Measurements from ENCODE around the gene TPO.
"Not testable (repeated sequence)": the region's sequence is repeated elsewhere in the genome, so short reads cannot be mapped to it uniquely, and the experiment has no call there.

TPO gene

DNA sequence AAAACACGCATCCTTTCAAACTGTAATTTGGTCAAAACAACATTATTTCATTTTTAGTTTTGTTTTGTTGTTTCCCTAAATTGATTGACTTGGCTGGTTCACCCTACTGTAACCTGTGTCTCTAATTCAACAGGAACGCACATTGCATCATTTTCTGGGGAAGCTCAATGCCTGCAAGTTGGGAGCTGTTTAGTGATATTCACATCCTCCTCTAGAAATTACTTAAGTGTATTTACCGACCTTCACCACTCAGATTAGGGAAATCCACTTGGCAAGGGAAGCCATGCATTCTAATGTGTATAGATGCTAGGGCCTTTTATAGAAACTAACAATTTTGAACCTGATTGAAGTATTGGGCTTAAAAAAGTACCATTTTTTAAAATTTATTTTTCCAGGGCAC is 7.3 kb upstream of the TPO start:
- DNase-seq = no peak

DNA sequence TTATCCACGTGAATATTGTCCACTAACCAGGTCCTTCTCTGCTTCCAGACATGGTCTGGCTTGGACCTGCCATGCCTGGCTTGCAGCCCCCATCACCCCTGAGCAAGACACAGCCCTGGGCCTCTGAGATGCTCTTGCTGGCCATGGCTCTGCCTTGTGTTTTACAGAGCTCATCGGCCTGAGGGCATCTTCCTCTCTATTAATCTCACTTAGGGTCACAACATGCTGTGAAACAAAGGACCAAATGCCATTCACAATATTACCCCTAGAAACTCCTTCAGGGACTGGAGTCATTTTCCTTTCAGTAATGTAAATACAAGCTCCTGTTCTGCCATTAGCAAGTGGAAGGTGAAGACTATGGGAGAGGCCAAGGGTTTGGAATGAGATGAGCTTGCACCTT is 6.8 kb upstream of the TPO start:
- no peak for DNase-seq

DNA sequence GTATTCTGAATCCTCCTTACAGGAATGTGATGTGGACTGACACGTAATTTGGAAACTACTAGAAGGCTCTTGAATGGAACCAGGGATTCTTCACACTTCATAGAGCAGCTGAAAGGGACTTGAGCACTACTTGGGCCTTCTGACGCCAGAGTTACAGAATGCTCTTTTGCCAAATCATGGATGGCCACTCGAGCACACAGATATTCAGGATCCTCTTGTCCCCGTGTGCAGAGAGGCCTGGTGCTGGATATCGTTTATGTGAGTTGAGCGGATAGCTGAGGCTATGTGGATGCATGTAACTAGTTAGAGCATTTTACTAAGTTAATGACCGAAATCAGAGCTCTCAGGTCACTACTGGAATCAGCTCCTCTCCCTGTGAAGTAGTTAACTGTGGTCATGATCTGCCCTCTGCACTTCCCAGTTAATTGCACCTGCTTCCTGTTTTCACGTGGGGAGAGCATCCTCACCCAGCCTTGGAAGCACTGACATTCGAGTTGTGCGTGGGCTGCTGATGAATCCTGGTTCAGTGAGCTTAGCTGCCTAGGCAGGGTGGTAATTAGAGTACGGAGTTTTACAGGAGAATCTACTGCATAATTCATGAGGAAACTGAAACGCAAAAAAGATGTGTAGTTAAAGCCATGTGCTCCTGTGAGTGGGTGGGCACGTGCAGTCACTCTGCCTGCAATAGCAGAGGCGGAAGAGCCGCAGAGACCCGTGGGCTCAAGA is 5.2 kb upstream of the TPO start:
- no peak for DNase-seq

DNA sequence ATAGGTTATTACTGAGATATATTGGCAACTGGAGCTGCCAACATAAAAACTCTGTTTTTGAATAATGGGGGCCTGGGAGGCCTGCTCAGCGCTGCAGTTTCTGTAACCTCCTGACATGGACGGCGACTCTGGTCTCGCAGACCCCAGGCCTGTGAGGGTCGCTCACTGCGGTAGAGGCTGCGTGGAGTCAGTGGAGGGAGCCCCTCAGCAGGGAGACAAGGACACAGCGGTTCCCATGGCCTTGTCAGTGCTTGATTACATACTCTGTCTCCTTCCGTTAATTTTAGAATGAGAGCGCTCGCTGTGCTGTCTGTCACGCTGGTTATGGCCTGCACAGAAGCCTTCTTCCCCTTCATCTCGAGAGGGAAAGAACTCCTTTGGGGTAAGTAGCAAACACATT is 858 bp downstream of the TPO start:
- DNase-seq = no peak

DNA sequence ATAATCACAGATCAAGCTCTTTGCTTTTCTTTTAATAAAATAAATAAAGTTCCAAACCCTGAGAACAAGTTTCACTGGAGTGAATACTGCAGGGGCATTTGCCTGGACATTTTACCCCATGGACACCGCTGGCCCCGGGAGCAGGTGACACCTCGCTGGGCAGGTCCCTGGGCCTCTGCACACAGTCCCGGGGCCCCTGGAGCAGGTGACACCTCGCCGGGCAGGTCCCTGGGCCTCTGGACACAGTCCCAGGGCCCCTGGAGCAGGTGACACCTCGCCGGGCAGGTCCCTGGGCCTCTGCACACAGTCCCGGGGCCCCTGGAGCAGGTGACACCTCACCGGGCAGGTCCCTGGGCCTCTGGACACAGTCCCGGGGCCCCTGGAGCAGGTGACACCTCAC is 1.6 kb downstream of the TPO start:
- not testable (repeated sequence) for DNase-seq

DNA sequence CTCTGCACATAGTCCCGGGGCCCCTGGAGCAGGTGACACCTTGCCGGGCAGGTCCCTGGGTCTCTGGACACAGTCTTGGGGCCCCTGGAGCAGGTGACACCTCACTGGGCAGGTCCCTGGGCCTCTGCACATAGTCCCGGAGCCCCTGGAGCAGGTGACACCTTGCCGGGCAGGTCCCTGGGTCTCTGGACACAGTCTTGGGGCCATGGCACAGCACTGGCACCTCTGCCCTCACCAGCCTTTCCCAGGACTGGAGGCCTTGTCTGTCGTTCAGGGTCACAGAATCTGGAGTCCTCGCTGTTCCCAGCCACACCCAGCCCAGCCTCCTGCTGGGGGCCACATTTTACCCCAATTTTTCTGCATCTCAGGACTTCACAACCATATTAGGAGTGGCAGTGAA is 2.2 kb downstream of the TPO start:
- DNase-seq = no peak

DNA sequence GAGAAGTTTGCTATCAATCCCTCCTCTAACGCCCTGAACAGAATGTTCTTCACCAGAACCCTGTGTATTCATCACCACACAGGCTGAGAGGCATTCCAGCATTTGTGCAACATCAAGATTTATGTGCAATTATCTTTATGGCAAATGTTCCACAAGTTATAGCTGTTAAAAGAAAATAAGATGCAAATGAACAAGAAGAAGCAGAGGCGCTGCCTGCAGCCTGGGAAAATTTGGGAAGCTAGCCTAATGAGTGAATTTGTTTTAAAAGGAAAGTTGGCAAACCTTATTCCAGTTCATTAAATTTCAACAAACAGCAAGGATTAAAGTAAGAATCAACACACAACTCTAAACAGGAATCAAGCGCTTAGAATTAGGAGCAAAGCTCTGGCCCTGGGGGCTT is 5.3 kb downstream of the TPO start:
- DNase-seq = no peak

DNA sequence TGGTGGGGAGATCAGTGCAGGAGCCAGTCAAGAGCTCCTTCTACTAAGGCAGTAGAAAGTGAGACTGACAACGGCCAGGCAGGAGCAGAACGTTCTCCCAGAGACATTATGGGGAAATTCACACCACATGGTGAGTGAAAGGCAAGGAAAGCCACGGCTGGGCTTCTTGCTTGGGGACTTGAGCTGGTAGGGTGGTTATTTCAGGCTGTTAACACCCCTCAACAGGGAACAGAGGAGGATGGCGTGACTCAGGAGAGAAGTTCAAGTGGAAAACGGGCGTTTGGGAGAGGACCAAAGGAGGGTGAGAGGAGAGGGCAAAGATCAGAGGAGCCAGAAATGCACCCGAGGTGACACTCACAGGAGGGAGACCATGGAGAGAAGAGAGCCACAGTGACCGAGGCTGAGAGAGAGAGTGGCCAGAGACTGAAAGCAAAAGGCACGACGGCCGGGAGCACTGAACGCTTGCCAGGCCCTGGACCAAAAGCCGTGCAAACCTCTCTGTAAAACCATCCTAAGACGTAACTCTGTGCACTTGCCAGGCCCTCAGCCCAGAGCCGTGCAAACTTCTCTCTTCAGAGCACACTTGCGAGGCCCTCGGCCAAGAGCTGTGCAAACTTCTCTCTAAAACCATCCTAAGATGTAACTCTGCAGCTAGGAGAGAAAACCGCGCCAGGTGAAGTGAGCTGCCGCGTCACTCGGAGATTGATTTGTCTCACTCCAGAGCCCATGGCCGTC is 7.7 kb downstream of the TPO start:
- DNase-seq = no peak

DNA sequence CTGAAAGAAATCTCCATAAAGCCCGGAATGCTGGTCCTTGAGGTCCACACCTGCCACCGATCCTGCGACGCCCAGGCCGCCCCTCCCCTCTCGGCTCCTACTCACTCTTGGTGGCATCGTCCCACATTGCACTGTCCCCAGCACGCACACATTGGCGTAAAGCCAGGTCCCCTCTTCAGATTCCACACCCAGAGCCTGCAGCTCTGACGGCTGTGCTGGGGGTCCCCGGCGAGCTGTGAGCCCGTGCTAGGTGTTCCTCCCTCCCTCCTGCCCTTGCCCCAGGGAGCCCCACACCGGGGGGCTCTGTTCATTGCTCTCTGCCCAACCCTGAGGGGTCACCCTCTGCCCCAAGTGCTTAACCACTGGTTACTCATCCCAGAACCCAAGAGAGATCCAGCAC is 8.5 kb downstream of the TPO start:
- DNase-seq = no peak

DNA sequence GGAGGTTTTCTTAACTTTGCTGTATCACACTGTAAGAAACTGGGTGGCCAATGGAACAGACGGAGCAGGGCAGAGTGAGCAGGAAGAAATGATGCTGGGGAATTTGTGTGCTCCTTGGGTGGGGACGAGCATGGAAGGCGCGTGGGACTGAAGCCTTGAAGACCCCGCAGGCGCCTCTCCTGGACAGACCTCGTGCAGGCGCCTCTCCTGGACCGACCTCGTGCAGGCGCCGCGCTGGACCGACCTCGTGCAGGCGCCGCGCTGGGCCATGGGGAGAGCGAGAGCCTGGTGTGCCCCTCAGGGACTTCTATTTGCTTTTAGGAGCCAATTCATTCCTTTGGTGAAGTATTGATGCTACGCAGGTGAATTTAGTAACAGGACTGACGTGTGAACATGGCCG is 8.9 kb downstream of the TPO start:
- DNase-seq = no peak

DNA sequence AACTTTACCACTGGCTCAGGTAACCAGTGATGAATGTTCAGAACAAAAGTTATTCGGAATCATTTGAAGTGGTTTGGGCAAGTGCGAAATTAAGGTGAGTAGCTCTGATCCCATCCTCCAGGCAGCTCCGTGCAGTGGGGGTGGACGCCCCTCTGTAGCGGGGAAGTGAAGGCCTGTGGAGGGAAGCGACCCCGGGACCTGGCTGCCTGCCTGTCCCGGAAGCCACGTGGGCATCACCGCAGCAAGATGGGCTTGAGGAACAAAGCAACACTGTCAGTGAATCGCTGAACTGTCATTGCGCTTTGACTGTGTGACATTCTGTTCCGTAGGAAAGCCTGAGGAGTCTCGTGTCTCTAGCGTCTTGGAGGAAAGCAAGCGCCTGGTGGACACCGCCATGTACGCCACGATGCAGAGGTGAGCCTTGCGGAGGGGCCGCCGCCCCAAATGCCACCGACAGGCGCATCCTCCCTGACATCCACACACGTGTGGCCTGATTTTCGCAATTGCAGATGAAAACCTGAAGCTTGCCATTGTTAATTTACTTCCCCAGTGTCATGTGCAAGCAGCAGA is 9.5 kb downstream of the TPO start:
- DNase-seq = no peak

DNA sequence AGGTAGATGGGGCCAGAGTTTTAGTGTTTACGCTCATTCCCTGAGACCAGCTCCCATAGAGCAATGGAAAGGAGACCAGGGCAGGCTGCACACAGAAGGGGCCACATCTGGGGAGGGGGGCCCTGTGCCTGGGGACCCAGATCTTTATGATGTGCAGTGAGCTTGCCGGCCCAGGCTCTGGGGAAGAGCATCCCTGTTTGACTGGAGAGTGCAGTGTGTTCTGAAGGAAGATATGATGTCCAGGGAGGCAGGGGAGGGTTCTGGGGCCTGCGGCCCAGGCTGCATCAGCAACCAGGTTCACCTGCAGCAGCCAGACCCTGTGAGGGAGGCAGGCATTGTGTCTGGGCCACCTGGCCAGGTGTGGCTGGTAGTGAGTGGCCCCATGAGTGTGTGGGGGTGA is 13.8 kb downstream of the TPO start:
- DNase-seq = no peak

DNA sequence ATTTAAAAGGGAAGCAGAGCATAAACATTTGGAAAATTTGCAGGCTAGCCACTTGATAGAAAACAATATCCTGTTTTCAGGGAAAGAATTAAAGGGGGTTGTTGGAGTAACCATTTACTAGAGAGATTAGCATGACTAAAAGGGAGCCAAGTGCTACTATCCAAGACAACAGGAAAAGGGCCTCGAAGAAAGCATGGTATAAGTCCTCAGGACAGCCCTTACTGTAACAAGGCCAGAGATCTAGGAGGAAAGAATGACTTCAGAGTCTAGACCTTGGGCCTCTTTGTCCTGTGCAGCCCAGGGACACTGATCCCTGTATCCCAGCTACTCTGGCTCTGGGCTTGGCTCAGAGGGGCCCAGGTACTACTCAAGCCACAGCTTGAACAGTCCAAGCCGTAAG is 16.6 kb downstream of the TPO start:
- no peak for DNase-seq

DNA sequence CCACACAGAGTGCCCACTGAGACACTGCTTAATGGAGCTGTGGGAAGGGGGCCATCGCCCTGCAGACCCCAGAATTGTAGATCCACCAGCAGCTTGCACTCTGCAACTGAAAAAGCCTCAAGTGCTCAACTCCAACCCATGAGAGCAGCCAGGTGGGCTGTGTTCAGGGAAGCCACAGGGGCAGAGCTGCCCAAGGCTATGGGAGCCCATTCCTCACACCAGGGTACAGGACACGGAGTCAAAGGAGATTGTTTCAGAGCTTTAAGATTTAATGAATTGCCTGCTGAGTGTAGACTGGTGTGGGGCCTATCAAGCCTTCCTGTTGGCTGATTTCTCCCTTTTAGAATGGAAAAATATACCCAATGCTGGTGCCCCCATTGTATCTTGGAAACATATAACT is 17.2 kb downstream of the TPO start:
- DNase-seq = no peak

DNA sequence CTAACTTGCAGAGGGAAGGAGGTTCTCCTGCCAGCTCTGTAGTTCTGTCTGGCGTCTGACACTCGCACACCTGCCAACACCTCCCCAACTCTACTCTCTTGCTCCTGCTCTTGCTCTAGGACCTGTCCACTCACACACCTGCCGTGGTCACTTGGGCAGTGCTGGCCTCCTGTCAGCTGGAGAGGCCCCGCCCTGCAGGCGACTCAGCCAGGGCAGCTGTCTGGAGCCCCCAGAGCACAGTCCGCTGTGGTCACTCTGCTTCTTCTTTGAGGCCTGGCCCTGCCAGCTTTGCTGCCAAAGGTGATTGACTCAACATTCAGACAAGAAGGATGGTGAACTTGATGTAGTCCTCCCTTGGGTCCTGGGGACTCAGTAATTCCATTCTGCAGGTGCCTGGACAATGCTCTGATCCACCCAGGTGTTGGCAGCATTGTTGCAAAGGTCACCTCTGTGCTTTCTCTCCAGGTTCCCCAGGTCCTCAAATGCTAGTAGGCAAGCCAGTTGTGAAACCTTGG is 18.7 kb downstream of the TPO start:
- DNase-seq = no peak

DNA sequence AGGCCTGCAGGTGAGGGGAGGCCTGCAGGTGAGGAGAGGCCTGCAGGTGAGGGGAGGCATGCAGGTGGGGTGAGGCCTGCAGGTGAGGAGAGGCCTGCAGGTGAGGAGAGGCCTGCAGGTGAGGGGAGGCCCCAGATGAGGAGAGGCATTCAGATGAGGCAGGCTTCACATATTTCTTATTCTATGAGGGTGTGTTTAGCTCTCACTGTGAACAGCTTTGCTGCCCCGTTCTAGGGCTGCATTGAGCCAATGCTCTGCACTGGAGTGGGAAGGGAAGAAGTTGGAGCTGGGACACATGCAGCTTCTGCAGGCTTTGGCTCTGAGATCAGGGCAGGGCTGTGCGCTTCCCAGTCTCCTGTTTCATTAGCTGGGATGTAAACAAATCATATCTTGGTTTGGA is 19.5 kb downstream of the TPO start:
- no peak for DNase-seq

DNA sequence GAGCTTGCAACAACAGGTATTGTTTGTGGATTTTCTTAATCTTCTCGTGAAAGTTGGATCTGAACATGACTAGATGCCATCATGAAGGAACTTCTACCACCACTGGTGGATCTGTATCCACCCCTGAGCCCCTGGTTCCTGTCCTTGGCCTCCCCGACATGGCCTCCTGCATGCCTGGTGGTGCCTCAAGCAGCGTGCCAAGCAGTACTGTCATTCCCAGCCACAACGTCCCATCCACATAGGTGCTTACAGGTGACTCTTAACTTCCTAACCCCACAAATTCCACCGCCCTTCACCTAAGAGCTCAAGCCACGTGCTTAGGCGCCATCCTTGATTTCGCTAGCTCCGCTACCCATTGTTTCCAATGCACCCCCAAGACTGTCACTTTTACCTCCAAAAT is 23.1 kb downstream of the TPO start:
- DNase-seq = no peak

DNA sequence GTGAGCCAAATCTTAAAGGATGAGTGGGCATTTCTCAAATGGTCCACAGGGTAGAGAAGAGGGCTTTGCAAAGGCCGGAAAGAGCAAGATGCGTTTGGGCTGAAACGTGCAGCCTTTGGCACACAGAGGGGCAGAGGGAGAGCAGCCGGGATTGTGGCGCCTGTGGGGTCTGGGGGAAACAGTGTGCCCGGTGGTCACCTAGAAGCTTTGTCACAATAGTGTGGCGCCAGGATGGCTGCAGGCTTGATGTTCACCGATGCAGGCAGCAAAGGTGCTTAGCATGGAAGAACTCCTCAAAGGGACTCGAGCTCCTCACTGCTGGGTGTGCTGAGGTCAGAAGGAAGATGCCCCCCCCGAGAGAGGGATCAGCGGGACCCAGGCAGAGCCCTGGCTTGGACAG is 23.8 kb downstream of the TPO start:
- no peak for DNase-seq

DNA sequence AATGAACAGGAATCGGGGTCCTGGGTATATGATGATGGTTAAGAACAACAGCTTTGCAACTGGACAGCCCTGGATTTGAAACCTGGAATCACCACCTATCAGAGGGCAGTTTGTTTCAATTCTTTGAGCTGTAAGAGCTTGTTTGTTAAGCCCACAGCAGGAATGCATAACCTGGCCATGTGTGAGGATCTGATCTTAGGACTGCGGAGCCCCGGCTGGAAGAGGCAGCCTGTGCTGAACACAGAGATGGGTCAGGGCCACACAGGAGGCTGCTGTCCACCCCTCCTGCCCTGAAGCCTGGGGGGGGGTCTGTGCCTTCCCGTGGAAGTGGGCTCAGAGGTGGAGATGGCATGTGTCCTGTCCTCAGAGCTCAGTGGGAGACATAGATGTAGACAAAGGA is 24.3 kb downstream of the TPO start:
- DNase-seq = no peak

DNA sequence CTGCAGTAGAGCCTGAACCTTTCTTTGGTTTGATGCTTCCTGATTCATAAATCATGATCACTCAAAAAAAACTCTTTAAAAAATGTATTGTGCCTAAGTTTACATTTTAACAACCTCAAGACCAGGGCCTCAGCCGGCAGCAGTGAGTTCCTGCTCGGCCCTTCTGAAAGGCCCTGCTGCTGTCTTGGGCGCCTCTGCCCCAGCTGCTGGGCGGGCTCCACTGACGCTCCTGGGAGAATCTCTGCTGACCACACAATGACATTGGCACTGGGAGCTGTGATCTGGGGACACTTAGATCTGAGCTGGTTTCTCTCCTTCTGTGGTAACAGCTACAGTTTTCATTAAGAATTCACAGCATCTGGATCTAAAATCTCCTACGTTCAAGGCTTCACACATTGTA is 25.7 kb downstream of the TPO start:
- DNase-seq = no peak

DNA sequence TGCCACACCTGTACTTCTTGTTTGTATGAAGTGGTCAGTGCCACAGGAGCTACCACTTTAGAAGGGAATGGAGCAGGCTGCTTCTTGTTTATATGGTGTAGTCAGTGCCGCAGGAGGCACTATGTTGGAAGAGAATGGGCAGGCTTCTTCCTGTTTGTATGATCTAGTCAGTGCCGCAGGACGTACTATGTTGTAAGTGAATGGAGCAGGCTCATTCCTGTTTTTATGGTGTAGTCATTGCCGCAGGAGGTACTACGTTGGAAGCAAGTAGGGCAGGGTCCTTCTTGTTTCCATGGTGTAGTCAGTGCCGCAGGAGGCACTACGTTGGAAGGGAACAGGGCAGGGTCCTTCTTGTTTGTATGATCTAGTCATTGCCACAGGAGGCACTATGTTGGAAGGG is 27.3 kb downstream of the TPO start:
- no peak for DNase-seq

DNA sequence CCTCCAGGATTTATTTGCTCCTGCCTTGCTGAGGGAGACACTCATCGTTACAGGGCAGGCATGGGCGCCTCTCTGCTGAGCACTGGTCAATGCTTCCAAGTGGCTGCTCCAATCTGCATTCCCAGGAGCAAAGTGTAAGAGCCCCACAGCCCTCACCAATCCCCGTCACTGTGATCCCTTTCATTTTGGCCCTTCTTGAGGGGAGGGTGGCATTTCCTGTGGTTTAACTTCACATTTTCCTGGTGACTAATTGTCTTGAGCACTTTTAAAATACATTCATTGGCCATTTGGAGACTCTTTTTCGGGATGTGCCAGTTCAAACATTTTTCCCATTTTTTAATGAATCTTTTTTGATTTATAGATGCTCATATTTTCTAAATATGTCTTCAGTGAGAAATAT is 33.0 kb downstream of the TPO start:
- no peak for DNase-seq

DNA sequence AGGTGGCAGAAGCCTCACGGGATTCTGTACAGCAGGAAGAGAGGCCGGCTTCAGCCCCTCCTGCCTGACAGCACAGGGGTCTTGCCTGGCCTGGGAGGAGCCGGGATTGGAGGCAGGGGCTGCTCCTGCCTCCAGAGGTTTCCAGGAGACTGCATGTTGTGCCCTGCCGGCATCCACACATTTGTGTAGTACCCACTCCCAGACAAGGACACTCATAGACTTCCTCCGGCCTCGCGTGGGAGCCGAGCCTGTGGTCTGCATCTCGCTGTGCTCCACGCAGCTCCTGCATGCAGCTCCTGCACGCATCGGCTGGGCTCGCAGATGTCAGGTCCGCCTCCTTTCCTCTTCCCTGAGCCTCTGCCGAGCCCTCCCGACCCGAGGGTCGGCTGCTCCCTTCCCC is 34.7 kb downstream of the TPO start:
- DNase-seq = no peak

DNA sequence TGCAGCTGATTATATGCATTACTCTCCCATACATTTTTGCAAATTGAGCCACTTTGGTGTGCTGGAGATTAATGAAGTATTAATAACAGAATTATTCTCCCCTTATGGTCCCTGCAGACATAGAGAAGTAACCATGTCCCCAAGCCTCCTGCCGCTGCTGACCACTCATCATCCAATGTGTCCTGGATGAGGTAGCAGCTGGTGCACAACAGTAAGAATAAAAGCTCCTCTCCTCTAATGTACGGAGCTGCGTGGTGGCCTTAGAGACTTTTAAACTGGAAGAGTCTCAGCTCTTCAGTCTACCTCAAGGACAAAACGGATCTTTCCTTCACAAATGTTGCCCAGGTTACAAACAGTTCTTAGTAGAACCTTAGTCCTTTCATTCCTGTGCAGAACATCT is 37.7 kb downstream of the TPO start:
- no peak for DNase-seq
